WTC11 (cell line): Measurements from ENCODE around the gene KAZALD1.

Experiments
- PRDM15 ChIP-seq: sonication (generic); formaldehyde crosslinking; IDR thresholded peaks from 2 replicates; pipeline ENCODE4 v1.8.0; 2022; ENCODE audit warnings: missing genetic modification reagents
- TEAD4 ChIP-seq: sonication (generic); formaldehyde crosslinking; IDR thresholded peaks from 2 replicates; pipeline ENCODE4 v1.8.0; 2022; ENCODE audit warnings: mild to moderate bottlenecking, missing genetic modification reagents
- TF ChIP-seq, protein P1 (sequence below): fragments of 200-600 bp; IDR thresholded peaks from 2 replicates; pipeline ENCODE4 v1.8.0; 2022; ENCODE audit warnings: antibody characterized with exemption
- TF ChIP-seq, protein P2 (sequence below): fragments of 250-450 bp; sonication (Bioruptor Pico); IDR thresholded peaks from 2 replicates; pipeline ENCODE4 v1.9.0; 2021; ENCODE audit warnings: moderate library complexity, mild to moderate bottlenecking, inconsistent platforms, borderline replicate concordance

DNA sequence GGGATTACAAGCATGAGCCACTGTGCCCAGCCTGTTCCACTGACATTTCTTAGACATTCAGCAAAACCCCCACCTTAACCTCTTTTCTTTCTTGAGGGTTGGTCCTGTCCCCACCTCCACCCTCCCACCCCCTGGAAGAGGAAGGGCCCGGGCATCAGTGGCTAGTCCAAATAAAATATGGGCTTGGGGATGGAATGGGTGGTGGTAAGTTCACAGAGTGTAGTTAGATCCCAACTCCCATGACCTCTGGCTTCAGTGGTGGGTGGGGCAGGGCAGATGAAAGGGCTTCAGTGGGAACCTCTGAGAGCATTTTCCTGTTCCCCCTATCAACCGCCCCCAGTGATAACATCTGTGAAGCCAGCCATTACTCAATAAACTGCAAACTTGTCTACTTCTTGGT lies 20.9 kb upstream of the KAZALD1 start:
- TF ChIP-seq, protein P1, sequence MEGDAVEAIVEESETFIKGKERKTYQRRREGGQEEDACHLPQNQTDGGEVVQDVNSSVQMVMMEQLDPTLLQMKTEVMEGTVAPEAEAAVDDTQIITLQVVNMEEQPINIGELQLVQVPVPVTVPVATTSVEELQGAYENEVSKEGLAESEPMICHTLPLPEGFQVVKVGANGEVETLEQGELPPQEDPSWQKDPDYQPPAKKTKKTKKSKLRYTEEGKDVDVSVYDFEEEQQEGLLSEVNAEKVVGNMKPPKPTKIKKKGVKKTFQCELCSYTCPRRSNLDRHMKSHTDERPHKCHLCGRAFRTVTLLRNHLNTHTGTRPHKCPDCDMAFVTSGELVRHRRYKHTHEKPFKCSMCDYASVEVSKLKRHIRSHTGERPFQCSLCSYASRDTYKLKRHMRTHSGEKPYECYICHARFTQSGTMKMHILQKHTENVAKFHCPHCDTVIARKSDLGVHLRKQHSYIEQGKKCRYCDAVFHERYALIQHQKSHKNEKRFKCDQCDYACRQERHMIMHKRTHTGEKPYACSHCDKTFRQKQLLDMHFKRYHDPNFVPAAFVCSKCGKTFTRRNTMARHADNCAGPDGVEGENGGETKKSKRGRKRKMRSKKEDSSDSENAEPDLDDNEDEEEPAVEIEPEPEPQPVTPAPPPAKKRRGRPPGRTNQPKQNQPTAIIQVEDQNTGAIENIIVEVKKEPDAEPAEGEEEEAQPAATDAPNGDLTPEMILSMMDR: no peak
- TF ChIP-seq TEAD4 (CRISPR knock-in tag) (no peak), PRDM15 (CRISPR knock-in tag) (no peak)
- TF ChIP-seq, protein P2, sequence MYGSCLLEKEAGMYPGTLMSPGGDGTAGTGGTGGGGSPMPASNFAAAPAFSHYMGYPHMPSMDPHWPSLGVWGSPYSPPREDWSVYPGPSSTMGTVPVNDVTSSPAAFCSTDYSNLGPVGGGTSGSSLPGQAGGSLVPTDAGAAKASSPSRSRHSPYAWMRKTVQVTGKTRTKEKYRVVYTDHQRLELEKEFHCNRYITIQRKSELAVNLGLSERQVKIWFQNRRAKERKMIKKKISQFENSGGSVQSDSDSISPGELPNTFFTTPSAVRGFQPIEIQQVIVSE (CRISPR knock-in tag): no peak
